HCT116 (cell line): Measurements from ENCODE around the gene PDE4D. TPM values are rescaled to one million over a fixed set of nuclear protein-coding genes. Genes with fewer than 3 reads are reported as not detected.

ENCODE experiments used
- ATAC-seq: fragments of 200-7000 bp; cut with Tn5 transposase; 2 replicates; pipeline ENCODE4 v1.9.1; 2020; ENCODE audit warnings: mild to moderate bottlenecking, moderate library complexity
- BruUV-seq: library from RNA; stranded (reverse); fragments of 400-500 nt; replicated peaks from 2 replicates; lab custom pipeline; 2021; lab: Mats Ljungman, UMichigan
- CTCF ChIA-PET: fragments of 300-600 bp; sonication (Branson Sonifier 250); formaldehyde crosslinking; loops from one replicate; lab custom pipeline; 2021; ENCODE audit warnings: antibody characterized with exemption; lab: Charles Lee
- POLR2A ChIA-PET: fragments of 300-600, 350-600 bp; sonication (Branson Sonifier 250); formaldehyde crosslinking; loops from one replicate; lab custom pipeline; 2021; ENCODE audit warnings: antibody characterized with exemption; lab: Charles Lee
- RAD21 ChIA-PET, 2 experiments: fragments of 300-600 bp; sonication (Branson Sonifier 250); formaldehyde crosslinking; loops; one replicate each; lab custom pipeline; 2023; ENCODE audit warnings: low total read pairs in 2 of 2; ENCODE audit not compliant: uncharacterized antibody in 2 of 2, unreplicated experiment in 2 of 2, low non-redundant PET in 1 of 2; lab: Charles Lee
- DNase-seq: peaks from one replicate; pipeline ENCODE4 v3.0.0-alpha.2; 2010; ENCODE audit warnings: low read depth, low spot score
- H2AFZ ChIP-seq: fragments of 200-600 bp; shearing (Covaris generic), sonication (generic); 2 replicates; pipeline ENCODE4 v1.6.1; 2017; ENCODE audit warnings: low read depth, mixed run types, mixed read lengths, antibody characterized with exemption, low read length; ENCODE audit not compliant: poor library complexity, severe bottlenecking
- H3K27ac ChIP-seq: 2 replicates; pipeline ENCODE4 v1.5.1; 2012; ENCODE audit warnings: low read depth, low read length
- H3K27me3 ChIP-seq: fragments of 200-600 bp; sonication (generic); 2 replicates; pipeline ENCODE4 v1.6.1; 2016; ENCODE audit warnings: mixed run types, low read length, mixed read lengths; ENCODE audit not compliant: insufficient read depth
- H3K36me3 ChIP-seq, 2 experiments: fragments of 200-500 bp in 1 of 2; fragments of 200-600 bp in 1 of 2; sonication (Bioruptor generic) in 1 of 2; sonication (generic) in 1 of 2; 2 replicates each; pipeline versions ENCODE4 v1.5.1 to v1.6.1; 2014 to 2016; ENCODE audit warnings: low read length in 2 of 2, inconsistent platforms in 1 of 2, mixed read lengths in 1 of 2, mixed run types in 1 of 2; ENCODE audit not compliant: insufficient read depth in 2 of 2, control insufficient read depth in 1 of 2
- H3K4me1 ChIP-seq, 2 experiments: fragments of 200-600 bp in 1 of 2; sonication (generic) in 1 of 2; 2 replicates each; pipeline versions ENCODE4 v1.5.1 to v1.6.1; 2012 to 2017; ENCODE audit warnings: low read length in 2 of 2, inconsistent platforms in 1 of 2, mild to moderate bottlenecking in 1 of 2, mixed read lengths in 1 of 2, mixed run types in 1 of 2, moderate library complexity in 1 of 2; ENCODE audit not compliant: insufficient read depth in 2 of 2, control insufficient read depth in 1 of 2
- H3K4me2 ChIP-seq: fragments of 200-600 bp; sonication (generic); 2 replicates; pipeline ENCODE4 v1.6.1; 2017; ENCODE audit warnings: mixed run types, low read length, mixed read lengths
- H3K4me3 ChIP-seq, 2 experiments: fragments of 200-600 bp in 1 of 2; sonication (generic) in 1 of 2; replicated peaks in 1 of 2; 2 replicates each; pipeline ENCODE4 v1.5.1; 2011 to 2016; ENCODE audit warnings: low read length in 2 of 2, control low read depth in 1 of 2, low read depth in 1 of 2, mild to moderate bottlenecking in 1 of 2, mixed read lengths in 1 of 2, mixed run types in 1 of 2
- H3K79me2 ChIP-seq: fragments of 200-600 bp; sonication (generic); 2 replicates; pipeline ENCODE4 v1.6.1; 2017; ENCODE audit warnings: mild to moderate bottlenecking, mixed run types, low read length, moderate library complexity, mixed read lengths; ENCODE audit not compliant: insufficient read depth
- H3K9ac ChIP-seq: fragments of 200-600 bp; sonication (generic); 2 replicates; pipeline ENCODE4 v1.6.1; 2016; ENCODE audit warnings: low read length, mixed read lengths
- H3K9me2 ChIP-seq: fragments of 200-600 bp; sonication (generic), shearing (Covaris generic); 2 replicates; pipeline ENCODE4 v1.6.1; 2017; ENCODE audit warnings: mixed run types, mild to moderate bottlenecking, moderate library complexity; ENCODE audit not compliant: insufficient read depth
- H3K9me3 ChIP-seq, 2 experiments: fragments of 200-500 bp in 1 of 2; fragments of 200-600 bp in 1 of 2; sonication (Bioruptor generic) in 1 of 2; sonication (generic) in 1 of 2; 2 replicates each; pipeline ENCODE4 v1.6.1; 2014 to 2017; ENCODE audit warnings: low read length in 2 of 2, mixed read lengths in 2 of 2, inconsistent platforms in 1 of 2, low read depth in 1 of 2, mild to moderate bottlenecking in 1 of 2, mixed run types in 1 of 2, moderate library complexity in 1 of 2; ENCODE audit not compliant: control insufficient read depth in 1 of 2, insufficient read depth in 1 of 2
- H4K20me1 ChIP-seq: fragments of 200-600 bp; sonication (generic), shearing (Covaris generic); 2 replicates; pipeline ENCODE4 v1.6.1; 2017; ENCODE audit warnings: mixed run types, mild to moderate bottlenecking, moderate library complexity; ENCODE audit not compliant: insufficient read depth
- ATF3 ChIP-seq: IDR thresholded peaks from 2 replicates; pipeline ENCODE4 v1.6.1; 2012
- CBX3 ChIP-seq: IDR thresholded peaks from 2 replicates; pipeline ENCODE4 v1.6.1; 2012; ENCODE audit warnings: low read depth
- CTCF ChIP-seq, 3 experiments: fragments of 200-600 bp in 1 of 3; sonication (generic) in 1 of 3; IDR thresholded peaks in 2 of 3; conservative IDR thresholded peaks in 1 of 3; 2 replicates each; pipeline ENCODE4 v1.5.1; 2012 to 2017; ENCODE audit warnings: low read depth in 2 of 3, low read length in 2 of 3, antibody characterized with exemption in 1 of 3, borderline replicate concordance in 1 of 3, control low read depth in 1 of 3, mild to moderate bottlenecking in 1 of 3, mixed read lengths in 1 of 3, mixed run types in 1 of 3, moderate library complexity in 1 of 3; ENCODE audit not compliant: insufficient read depth in 1 of 3
- EGR1 ChIP-seq: IDR thresholded peaks from 2 replicates; pipeline ENCODE4 v1.6.1; 2012; ENCODE audit warnings: low read depth
- FOSL1 ChIP-seq: IDR thresholded peaks from 2 replicates; pipeline ENCODE4 v1.6.1; 2012; ENCODE audit warnings: low read depth
- MAX ChIP-seq: IDR thresholded peaks from 2 replicates; pipeline ENCODE4 v1.6.1; 2012
- POLR2AphosphoS5 ChIP-seq: IDR thresholded peaks from 2 replicates; pipeline ENCODE4 v1.6.1; 2011; ENCODE audit warnings: mild to moderate bottlenecking, low read depth, low read length, moderate library complexity
- RAD21 ChIP-seq: IDR thresholded peaks from 2 replicates; pipeline ENCODE4 v1.6.1; 2012; ENCODE audit warnings: low read depth, mild to moderate bottlenecking
- TCF7L2 ChIP-seq: IDR thresholded peaks from 2 replicates; pipeline ENCODE4 v1.7.0; 2011; ENCODE audit warnings: borderline replicate concordance, inconsistent platforms; ENCODE audit not compliant: insufficient read depth, insufficient read length; ENCODE audit errors: extremely low read depth
- ZBTB33 ChIP-seq: IDR thresholded peaks from 2 replicates; pipeline ENCODE4 v1.6.1; 2011; ENCODE audit warnings: mild to moderate bottlenecking, low read length, moderate library complexity; ENCODE audit not compliant: insufficient replicate concordance; ENCODE audit errors: extremely low read depth
- ZNF274 ChIP-seq: fragments of 200-500 bp; sonication (Bioruptor generic); IDR thresholded peaks from 2 replicates; pipeline ENCODE4 v1.6.1; 2014; ENCODE audit warnings: mild to moderate bottlenecking, low read depth, low read length, inconsistent platforms
- intact Hi-C: fragments of 100-400 bp; cut with micrococcal nuclease; formaldehyde crosslinking; loops from 2 replicates; pipeline ENCODE4 v1.10.0; 2022
- total RNA-seq: library from RNA; stranded (reverse); gene quantifications from one replicate; pipeline ENCODE4 v1.2.1, GENCODE V29; 2021; ENCODE audit not compliant: unreplicated experiment

The PDE4D gene
- total RNA-seq, 1 experiment from 2014 or later, result 1.1 TPM

- Histone ChIP-seq H4K20me1 (no peaks in the 10 kb centered on the region), H3K36me3 (no peaks in the 10 kb centered on the region), H3K27ac (no peak overlapping the region), H3K9me2 (no peaks in the 10 kb centered on the region), H3K9me3 (no peaks in the 10 kb centered on the region), H3K4me3 (no peak overlapping the region), H3K4me2 (no peak overlapping the region), H3K79me2 (no peaks in the 10 kb centered on the region), H2AFZ (no peak overlapping the region), H3K27me3 (0 out of 2 replicates have a peak, but pooled peaks cover 20% of the 10 kb centered on the region), H3K4me1 (no peaks in the 10 kb centered on the region), H3K9ac (no peak overlapping the region)
- POLR2A ChIA-PET, result no interaction called here
- ATAC-seq (no peak), DNase-seq (no peak)
- BruUV-seq, result no TSS peak
- TF ChIP-seq FOSL1 (no peak), MAX (no peak)
- CTCF ChIA-PET, result no interaction called here
- RAD21 ChIA-PET, result no interaction called here
- intact Hi-C loops, result no loop called here
Measured at GRCh38 chr5:59098743-59099142, 794.8 kb downstream of the PDE4D start.

- H3K79me2 ChIP-seq, result no peaks in the 10 kb centered on the region
- CTCF ChIA-PET, result no interaction called here
- no peak overlapping the region for H3K9ac ChIP-seq
- no TSS peak for BruUV-seq
- no peaks in the 10 kb centered on the region for H3K4me1 ChIP-seq
- H3K4me2 ChIP-seq, result no peak overlapping the region
- H3K9me3 ChIP-seq, result no peaks in the 10 kb centered on the region
- intact Hi-C loops, result no loop called here
- peaks cover 30% of the 10 kb centered on the region for H3K27me3 ChIP-seq
- TF ChIP-seq ZBTB33 (no peak), POLR2AphosphoS5 (no peak), FOSL1 (no peak), EGR1 (no peak), CBX3 (no peak), ATF3 (no peak), TCF7L2 (no peak), ZNF274 (no peak), CTCF (IDR thresholded peaks at IDR 0.05 in 2 of 3, conservative IDR thresholded peaks at IDR 0.05 in 1 of 3; ENCODE audit: borderline replicate concordance in 1 of 3, insufficient read depth in 1 of 3, low read depth in 2 of 3, low read length in 2 of 3) (no peak), RAD21 (no peak)
- ATAC-seq (no peak), DNase-seq (no peak)
- no peak overlapping the region for H3K4me3 ChIP-seq
- H3K36me3 ChIP-seq, result no peaks in the 10 kb centered on the region
- no peak overlapping the region for H2AFZ ChIP-seq
- H3K9me2 ChIP-seq, result no peaks in the 10 kb centered on the region
- RAD21 ChIA-PET, result no interaction called here
- H4K20me1 ChIP-seq, result no peaks in the 10 kb centered on the region
- no peak overlapping the region for H3K27ac ChIP-seq
- POLR2A ChIA-PET, result no interaction called here
Measured at GRCh38 chr5:59097712-59098111, 795.8 kb downstream of the PDE4D start.
